Kidney (tissue), 14 donors: ENCODE data around the gene ATP12A. TPM values are rescaled to one million over a fixed set of nuclear protein-coding genes. Genes with fewer than 3 reads are reported as not detected.
A peak's percentile ranks its signal among the peaks of the same experiment; 100 is the strongest.

ENCODE experiments used
- DNase-seq, 5 donors: peaks; one replicate each; pipeline ENCODE4 v3.0.0-alpha.2; 2013 to 2020
- FAIRE-seq: peaks from 2 replicates; lab custom pipeline; 2012; peaks lifted over from hg19 to GRCh38; lab: Jason Lieb, UNC
- H3K27ac ChIP-seq, 2 donors: one replicate each; pipeline ENCODE4 v1.7.0; 2013; ENCODE audit warnings: low read depth in 2 of 2, low read length in 2 of 2, inconsistent platforms in 1 of 2
- H3K27me3 ChIP-seq: one replicate; pipeline ENCODE4 v1.7.1; 2013; ENCODE audit warnings: low read length, inconsistent platforms; ENCODE audit not compliant: control insufficient read depth, insufficient read depth
- H3K36me3 ChIP-seq, 3 donors: one replicate each; pipeline versions ENCODE4 v1.7.0 to v1.7.1; 2013; ENCODE audit warnings: low read length in 3 of 3, control low read depth in 1 of 3, inconsistent platforms in 1 of 3; ENCODE audit not compliant: insufficient read depth in 3 of 3, control insufficient read depth in 2 of 3
- H3K4me1 ChIP-seq, 3 donors: one replicate each; pipeline versions ENCODE4 v1.7.0 to v1.7.1; 2013; ENCODE audit warnings: low read length in 3 of 3, inconsistent platforms in 1 of 3, low read depth in 1 of 3; ENCODE audit not compliant: control insufficient read depth in 2 of 3, insufficient read depth in 2 of 3
- H3K4me3 ChIP-seq, 3 donors: one replicate each; pipeline versions ENCODE4 v1.7.0 to v1.8.1; 2013; ENCODE audit warnings: low read length in 3 of 3, control low read depth in 1 of 3, inconsistent platforms in 1 of 3
- H3K9ac ChIP-seq, 3 donors: one replicate each; pipeline versions ENCODE4 v1.7.0 to v1.7.1; 2013; ENCODE audit warnings: low read length in 3 of 3, control low read depth in 1 of 3, inconsistent platforms in 1 of 3
- H3K9me3 ChIP-seq, 3 donors: one replicate each; pipeline versions ENCODE4 v1.7.0 to v1.7.1; 2013; ENCODE audit warnings: low read length in 3 of 3, control low read depth in 1 of 3, inconsistent platforms in 1 of 3; ENCODE audit not compliant: control insufficient read depth in 2 of 3, insufficient read depth in 1 of 3
- intact Hi-C: fragments of 100-400 bp; cut with DNase I; formaldehyde crosslinking; loops from one replicate; pipeline ENCODE4 v1.11.1; 2022
- polyA plus RNA-seq: library from polyadenylated mRNA; stranded (reverse); fragments of 350-450 nt; fragmentation: Illumina TruSeq; extraction: RNeasy Lipid Tissue Mini Kit (QIAGEN cat#74804); gene quantifications from one replicate; pipeline ENCODE4 v1.2.3, GENCODE V29; 2014; ENCODE audit warnings: low read depth, low replicate concordance; ENCODE audit not compliant: insufficient read depth
- total RNA-seq: library from RNA; stranded (reverse); fragmentation: NEBNext Ultra II Directional; extraction: Animal tissue kit (Norgen Biotek cat#: 25700); gene quantifications from one replicate; pipeline ENCODE4 v1.2.1, GENCODE V29; 2021
- TF ChIP-seq, protein P1 (sequence below): IDR thresholded peaks from 3 replicates; pipeline ENCODE4 v1.5.1; 2012; ENCODE audit warnings: mild to moderate bottlenecking, moderate library complexity, borderline replicate concordance; ENCODE audit not compliant: insufficient read depth; ENCODE audit errors: extremely low read depth
- donor health status: control.
- donor health status: control.
- donor health status: control.
- donor health status: control.
- donor health status: control.
- donor health status: DM: yes; HTN: yes; CAD: no.
- donor health status: Normal renal cell carcinoma (clear cell type).

Gene ATP12A
- total and polyA plus RNA-seq, 2 donors from 2014 or later: 0.22 to 6.5 TPM

DNA sequence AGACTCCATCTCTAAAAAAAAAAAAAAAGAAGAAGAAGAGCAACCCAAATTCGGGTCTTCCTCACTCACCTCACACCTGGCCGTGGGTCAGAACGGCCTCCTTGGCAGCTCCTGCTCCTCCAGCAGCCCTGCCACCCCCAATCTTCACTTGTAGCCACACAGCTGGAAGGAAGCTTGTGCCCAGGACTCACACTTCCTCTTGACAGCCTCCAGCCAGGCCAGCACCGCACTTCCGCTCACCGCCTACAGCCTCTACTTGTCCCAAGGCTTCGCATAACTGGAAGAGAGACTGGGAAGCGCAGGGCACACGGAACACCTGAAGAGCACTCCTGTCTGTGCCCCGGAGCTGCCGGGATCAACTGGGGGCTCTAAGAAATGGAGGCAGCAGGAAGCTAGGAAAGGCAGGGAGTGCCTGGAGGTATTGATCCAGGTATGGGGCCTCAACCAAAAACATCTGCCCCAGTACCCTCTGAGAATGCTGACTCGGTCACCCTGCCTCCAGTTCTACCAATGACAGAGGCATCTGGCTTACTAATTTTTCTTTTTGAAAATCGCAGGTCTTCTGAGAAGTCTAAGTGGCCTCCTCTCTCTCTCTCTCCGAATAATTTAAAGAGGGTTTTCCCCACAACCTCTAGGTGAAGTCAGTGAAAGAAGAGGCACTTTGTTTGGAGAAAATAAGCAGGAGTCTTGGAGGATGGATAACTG is 31.1 kb upstream of the ATP12A start:
- TF ChIP-seq, protein P1, sequence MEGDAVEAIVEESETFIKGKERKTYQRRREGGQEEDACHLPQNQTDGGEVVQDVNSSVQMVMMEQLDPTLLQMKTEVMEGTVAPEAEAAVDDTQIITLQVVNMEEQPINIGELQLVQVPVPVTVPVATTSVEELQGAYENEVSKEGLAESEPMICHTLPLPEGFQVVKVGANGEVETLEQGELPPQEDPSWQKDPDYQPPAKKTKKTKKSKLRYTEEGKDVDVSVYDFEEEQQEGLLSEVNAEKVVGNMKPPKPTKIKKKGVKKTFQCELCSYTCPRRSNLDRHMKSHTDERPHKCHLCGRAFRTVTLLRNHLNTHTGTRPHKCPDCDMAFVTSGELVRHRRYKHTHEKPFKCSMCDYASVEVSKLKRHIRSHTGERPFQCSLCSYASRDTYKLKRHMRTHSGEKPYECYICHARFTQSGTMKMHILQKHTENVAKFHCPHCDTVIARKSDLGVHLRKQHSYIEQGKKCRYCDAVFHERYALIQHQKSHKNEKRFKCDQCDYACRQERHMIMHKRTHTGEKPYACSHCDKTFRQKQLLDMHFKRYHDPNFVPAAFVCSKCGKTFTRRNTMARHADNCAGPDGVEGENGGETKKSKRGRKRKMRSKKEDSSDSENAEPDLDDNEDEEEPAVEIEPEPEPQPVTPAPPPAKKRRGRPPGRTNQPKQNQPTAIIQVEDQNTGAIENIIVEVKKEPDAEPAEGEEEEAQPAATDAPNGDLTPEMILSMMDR: no peak
- intact Hi-C loops: no loop called here
- H3K27ac ChIP-seq: no peak overlapping the region
- H3K36me3 ChIP-seq: no peaks in the 10 kb centered on the region
- H3K9me3 ChIP-seq: no peaks in the 10 kb centered on the region
- no peak overlapping the region for H3K4me3 ChIP-seq
- no peak overlapping the region for H3K9ac ChIP-seq
- DNase-seq (no peak), FAIRE-seq (no peak)
- peaks cover 0 to 10% (median 0%) of the 10 kb centered on the region in 3 donors for H3K4me1 ChIP-seq
- no peaks in the 10 kb centered on the region for H3K27me3 ChIP-seq

DNA sequence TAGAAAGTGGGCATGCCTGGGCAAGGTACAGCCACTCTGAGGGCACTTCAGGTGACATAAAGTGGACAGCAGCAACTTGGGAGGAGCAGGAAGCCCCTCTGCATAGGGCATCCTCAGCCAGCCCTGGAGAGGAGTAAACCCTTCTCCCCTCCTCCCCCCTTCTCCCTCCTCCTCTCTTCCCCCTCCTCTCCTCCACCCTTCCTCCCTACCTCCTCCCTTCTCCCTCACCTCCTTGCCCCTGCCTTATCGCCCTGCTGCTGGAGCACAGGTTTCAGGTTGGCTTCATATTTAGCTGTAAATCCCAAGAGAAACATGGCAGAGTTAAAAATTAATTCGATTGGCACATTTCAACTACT is 30.5 kb upstream of the ATP12A start:
- Histone ChIP-seq H3K9me3 (no peaks in the 10 kb centered on the region), H3K36me3 (no peaks in the 10 kb centered on the region), H3K27me3 (no peaks in the 10 kb centered on the region), H3K27ac (peak overlapping the region in 1 of 2 donors; percentile 20), H3K9ac (no peak overlapping the region), H3K4me3 (no peak overlapping the region), H3K4me1 (peaks cover 0 to 10% (median 0%) of the 10 kb centered on the region in 3 donors)
- peak in 3 of 5 donors; percentile 28 to 70 (median 60) for DNase-seq
- no peak for FAIRE-seq
- intact Hi-C loops: no loop called here
- TF ChIP-seq, protein P1: no peak

DNA sequence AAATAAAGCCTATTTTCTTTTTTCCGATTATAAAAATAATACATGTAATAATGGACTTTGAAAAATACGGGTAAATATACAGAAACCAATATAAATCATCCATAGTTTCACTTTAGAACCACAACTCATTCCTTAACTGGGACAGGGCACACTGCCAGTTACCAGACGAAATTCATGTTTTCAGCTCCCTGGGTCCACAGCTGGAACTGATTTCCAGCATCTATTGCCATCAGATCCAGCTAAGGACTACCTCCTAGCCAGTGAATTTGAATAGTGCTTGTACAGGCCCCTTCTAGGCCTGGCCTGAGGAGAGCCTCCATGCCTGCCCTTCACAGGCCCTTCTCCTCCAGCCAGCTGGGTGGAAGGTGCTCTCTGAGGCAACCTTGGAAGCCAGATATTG is 30.0 kb upstream of the ATP12A start:
- intact Hi-C loops: no loop called here
- H3K4me3 ChIP-seq: no peak overlapping the region
- DNase-seq: peak in 1 of 5 donors; percentile 58
- no peaks in the 10 kb centered on the region for H3K9me3 ChIP-seq
- no peaks in the 10 kb centered on the region for H3K27me3 ChIP-seq
- H3K36me3 ChIP-seq: no peaks in the 10 kb centered on the region
- no peak for FAIRE-seq
- peak overlapping the region in 1 of 2 donors; percentile 20 for H3K27ac ChIP-seq
- H3K4me1 ChIP-seq: peaks cover 0 to 10% (median 0%) of the 10 kb centered on the region in 3 donors
- TF ChIP-seq, protein P1: no peak
- no peak overlapping the region for H3K9ac ChIP-seq
